ENCODE data around the gene VWA5B1.

GRCh38 chr1:20334103-20334502 is 43.4 kb downstream of the VWA5B1 start:
- TF ChIP-seq POLR2AphosphoS5 (IDR thresholded peaks at IDR 0.05; ENCODE audit: low read depth, low read length) (no peak), CTCF (IDR thresholded peaks at IDR 0.05; ENCODE audit: control extremely low read depth in 1 of 3, insufficient read depth in 1 of 3, low read depth in 1 of 3, low read length in 3 of 3) (no peak), MAX (IDR thresholded peaks at IDR 0.05) (no peak), RNF2 (IDR thresholded peaks at IDR 0.05; ENCODE audit: borderline replicate concordance, low read depth, low read length, missing control alignments, poor library complexity, severe bottlenecking) (no peak), EZH2 (IDR thresholded peaks at IDR 0.05; ENCODE audit: low read depth, low read length, severe bottlenecking) (no peak), ZNF274 (IDR thresholded peaks at IDR 0.05; ENCODE audit: borderline replicate concordance, extremely low read depth, low read length) (no peak)

Data from H1 (cell line).